Astrocyte of the cerebellum (primary cell): Measurements from ENCODE around the gene CNNM3.

Experiments
- DNase-seq: peaks from one replicate; pipeline ENCODE4 v3.0.0-alpha.2; 2011; ENCODE audit warnings: low read depth
- H3K4me3 ChIP-seq: 2 replicates; pipeline ENCODE4 v1.5.1; 2011; ENCODE audit warnings: mild to moderate bottlenecking, low read depth, low read length, moderate library complexity
- in situ Hi-C: cut with HindIII; loops from 2 replicates; pipeline ENCODE4 v1.10.0; 2017; ENCODE audit warnings: low sequenced_read_pairs
- TF ChIP-seq, protein P1 (sequence below): IDR thresholded peaks from 2 replicates; pipeline ENCODE4 v1.5.1; 2012; ENCODE audit warnings: low read length, low read depth, moderate library complexity, mild to moderate bottlenecking; ENCODE audit errors: missing control alignments

Gene CNNM3

DNA sequence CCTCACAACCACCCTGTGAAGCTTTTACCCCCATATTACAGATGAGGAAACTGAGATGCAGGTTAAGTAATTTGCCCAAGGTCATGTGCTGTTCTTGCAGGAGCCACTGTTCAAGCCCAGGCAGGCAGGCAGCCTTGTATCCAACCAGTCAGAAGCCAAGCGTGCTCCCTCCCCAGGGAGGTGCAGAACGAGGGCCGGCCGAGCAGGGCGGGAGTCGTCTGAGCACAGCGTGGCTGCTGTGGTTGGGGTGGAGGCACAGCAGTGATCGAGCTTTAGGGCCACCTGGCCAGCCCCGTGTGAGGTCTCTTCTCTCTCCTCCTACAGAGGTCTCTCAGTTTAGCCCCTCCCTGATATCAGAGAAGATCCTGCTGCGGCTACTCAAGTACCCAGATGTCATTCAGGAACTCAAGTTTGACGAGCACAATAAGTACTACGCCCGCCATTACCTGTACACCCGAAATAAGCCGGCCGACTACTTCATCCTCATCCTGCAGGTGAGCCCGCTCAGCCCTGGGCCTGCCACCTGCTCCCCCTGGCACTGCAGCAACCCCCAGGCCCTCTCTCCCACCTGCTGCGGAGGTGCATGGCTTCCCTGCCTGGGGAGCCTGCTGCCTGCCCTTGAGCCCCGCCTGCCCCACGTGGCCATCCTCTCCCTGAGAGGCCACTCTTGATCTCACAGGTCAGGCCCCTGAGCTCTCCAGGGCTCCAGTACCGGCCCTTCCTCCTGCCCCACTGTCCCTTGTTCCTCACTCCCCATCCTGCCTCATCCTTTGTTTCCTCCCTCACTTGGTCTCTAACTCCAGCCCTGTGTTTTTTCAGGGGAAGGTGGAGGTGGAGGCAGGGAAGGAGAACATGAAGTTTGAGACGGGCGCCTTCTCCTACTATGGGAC, 17.1 kb upstream of the CNNM3 start:
- no peak overlapping the region for H3K4me3 ChIP-seq
- TF ChIP-seq, protein P1, sequence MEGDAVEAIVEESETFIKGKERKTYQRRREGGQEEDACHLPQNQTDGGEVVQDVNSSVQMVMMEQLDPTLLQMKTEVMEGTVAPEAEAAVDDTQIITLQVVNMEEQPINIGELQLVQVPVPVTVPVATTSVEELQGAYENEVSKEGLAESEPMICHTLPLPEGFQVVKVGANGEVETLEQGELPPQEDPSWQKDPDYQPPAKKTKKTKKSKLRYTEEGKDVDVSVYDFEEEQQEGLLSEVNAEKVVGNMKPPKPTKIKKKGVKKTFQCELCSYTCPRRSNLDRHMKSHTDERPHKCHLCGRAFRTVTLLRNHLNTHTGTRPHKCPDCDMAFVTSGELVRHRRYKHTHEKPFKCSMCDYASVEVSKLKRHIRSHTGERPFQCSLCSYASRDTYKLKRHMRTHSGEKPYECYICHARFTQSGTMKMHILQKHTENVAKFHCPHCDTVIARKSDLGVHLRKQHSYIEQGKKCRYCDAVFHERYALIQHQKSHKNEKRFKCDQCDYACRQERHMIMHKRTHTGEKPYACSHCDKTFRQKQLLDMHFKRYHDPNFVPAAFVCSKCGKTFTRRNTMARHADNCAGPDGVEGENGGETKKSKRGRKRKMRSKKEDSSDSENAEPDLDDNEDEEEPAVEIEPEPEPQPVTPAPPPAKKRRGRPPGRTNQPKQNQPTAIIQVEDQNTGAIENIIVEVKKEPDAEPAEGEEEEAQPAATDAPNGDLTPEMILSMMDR: no peak
- in situ Hi-C loops: no loop called here
- no peak for DNase-seq

DNA sequence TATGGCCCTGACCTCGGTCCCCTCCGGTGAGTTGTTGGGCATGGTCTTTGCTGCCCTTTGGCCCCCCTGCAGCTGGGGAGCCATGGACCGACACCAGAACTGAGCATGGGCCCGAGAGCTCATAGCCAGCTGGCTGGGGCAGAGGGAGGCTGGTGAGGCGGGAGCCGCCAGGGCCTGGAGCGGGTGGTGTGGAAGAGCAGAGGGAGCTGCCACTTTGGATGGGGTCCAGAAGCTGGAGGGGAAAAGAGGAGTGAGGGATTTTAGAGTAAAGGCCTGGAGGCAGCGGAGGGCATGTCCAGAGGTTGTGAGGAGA, 16.5 kb upstream of the CNNM3 start:
- in situ Hi-C loops: no loop called here
- no peak for DNase-seq
- TF ChIP-seq, protein P1: no peak
- H3K4me3 ChIP-seq: no peak overlapping the region

DNA sequence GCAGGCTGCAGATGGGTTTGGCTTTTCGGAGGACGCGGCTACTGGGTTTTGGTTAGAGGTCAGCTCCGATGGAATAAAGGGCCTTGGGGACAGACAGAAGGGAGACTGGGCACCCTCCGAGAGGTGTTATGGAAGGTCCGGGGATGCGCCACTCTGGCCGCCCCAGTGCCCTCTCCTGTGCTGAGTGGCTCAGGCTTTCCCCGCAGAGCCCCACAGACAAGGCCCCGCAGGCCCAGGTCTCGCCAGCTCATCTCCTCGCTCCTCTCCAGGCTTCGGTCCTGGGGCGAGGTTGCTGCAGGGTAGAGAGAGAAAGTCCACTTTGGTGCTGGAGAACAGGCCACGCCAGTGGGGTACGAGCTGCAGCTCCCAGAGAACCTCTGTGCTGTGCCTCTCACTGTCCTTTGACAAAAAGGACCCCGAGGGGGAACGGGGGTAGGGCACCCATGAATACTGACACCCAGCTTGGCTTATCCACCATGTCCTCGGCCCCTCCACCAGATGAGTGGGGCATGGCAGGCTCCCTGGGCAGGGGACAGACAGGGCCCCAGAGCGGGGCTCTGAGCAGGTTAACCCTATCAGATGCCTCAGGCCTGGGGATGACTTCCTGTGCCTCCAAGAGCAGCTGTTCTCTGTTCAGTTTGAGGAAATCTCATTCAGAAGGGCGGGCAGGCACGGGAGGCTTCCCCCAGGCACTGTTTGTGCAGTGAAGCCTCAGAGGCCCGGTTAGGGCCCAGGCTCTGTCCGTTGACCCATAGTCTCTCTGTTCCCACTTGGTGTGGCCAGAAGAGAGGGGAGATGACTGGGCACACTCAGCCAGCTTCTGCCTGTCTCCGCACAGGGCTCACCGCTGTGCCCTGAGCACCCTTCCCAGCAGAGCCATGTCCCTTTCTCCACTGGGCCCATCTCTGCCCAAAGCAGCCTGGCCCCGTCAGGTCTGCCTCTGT, 15.7 kb upstream of the CNNM3 start:
- TF ChIP-seq, protein P1: no peak
- DNase-seq: no peak
- in situ Hi-C loops: no loop called here
- no peak overlapping the region for H3K4me3 ChIP-seq

DNA sequence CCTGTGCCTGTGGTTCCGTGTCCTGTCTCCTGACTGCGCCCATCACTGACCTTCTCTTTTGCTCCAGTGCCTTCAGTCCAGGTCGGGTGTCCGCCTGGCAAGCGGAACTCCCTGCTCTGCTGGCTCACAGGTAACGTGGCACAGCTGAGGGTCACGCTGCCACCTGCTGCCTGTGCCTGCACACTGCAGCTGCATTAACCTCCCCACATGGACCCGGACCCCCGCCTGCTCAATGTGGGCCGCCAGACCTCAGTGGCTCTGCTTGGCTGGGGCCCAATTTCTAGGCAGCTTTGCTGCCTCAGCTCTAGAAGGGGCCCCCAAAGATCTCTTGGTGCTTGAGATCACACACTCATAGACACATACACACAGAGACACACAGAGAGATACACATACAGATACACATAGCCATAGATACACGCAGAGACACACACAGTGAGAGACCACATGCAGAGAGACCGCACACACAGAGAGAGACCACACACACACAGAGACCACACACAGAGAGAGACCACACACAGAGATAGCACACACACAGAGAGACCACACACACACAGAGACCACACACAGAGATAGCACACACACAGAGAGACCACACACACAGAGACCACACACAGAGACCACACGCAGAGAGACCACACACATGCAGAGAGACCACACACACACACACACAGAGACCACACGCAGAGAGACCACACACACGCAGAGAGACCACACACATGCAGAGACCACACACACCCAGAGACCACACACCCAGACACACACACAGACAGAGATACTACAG, 14.9 kb upstream of the CNNM3 start:
- no peak overlapping the region for H3K4me3 ChIP-seq
- DNase-seq: no peak
- TF ChIP-seq, protein P1: peak; percentile 93
- in situ Hi-C loops: no loop called here

DNA sequence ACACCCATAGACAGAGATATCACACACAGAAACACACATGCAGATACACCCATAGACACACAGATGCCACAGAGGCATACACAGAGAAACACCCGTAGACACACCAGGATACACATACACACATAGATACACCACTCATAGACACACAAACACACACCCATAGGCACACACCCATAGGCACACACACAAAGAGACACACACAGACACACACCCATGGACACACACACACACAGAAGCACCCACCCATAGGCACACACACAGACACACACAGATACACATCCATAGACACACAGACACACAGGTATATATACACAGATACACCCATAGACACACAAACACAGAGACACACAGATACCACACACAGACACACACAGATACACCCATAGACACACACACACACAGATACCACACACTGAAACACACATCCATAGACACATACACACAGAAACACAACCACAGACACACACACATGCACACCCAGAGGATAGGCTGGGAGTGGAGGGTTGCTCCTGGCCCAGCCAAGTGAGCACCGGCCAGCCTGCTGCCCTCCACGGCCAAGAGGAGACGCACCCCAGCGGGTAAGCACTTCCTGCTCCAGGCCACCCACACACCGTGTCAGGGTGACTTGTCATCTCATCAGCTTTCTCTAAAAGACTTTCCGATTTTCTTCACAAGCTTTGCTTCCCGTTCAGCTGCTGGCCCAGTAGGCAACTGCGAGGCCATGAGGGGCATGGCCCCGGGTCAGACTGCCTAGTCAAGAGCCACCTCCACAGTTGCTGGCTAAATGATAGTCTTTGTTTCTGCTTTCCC, 14.1 kb upstream of the CNNM3 start:
- in situ Hi-C loops: no loop called here
- no peak overlapping the region for H3K4me3 ChIP-seq

More for the DNA sequence above, 14.1 kb upstream of the CNNM3 start:
- no peak for DNase-seq
- TF ChIP-seq, protein P1: no peak
